Nephron (organoid): Measurements from ENCODE around the gene SLC15A4.

Experiments used
- H3K27ac Mint-ChIP-seq, 3 experiments: 2 replicates each; pipeline ENCODE4 v1.8.0; 2020; ENCODE audit warnings: mixed read lengths in 3 of 3, mild to moderate bottlenecking in 2 of 3, moderate library complexity in 1 of 3
- H3K27me3 Mint-ChIP-seq: 2 replicates; pipeline ENCODE4 v1.8.0; 2021; ENCODE audit warnings: low read depth, mild to moderate bottlenecking, moderate library complexity, mixed read lengths
- H3K36me3 Mint-ChIP-seq: 2 replicates; pipeline ENCODE4 v1.8.0; 2020; ENCODE audit warnings: low read depth, mixed read lengths
- H3K4me1 Mint-ChIP-seq: 2 replicates; pipeline ENCODE4 v1.8.0; 2020; ENCODE audit warnings: mixed read lengths
- H3K4me3 Mint-ChIP-seq, 3 experiments: 2 replicates each; pipeline ENCODE4 v1.8.0; 2020; ENCODE audit warnings: mild to moderate bottlenecking in 3 of 3, mixed read lengths in 3 of 3, moderate library complexity in 2 of 3
- H3K9me3 Mint-ChIP-seq: 2 replicates; pipeline ENCODE4 v1.8.0; 2020; ENCODE audit warnings: mixed read lengths
- TF ChIP-seq, protein P1 (sequence below), 3 experiments: fragments of 200-600 bp; sonication (generic); IDR thresholded peaks; one replicate each; pipeline ENCODE4 v1.5.0; 2021; ENCODE audit warnings: antibody characterized with exemption in 3 of 3; ENCODE audit not compliant: unreplicated experiment in 3 of 3

SLC15A4 gene

DNA sequence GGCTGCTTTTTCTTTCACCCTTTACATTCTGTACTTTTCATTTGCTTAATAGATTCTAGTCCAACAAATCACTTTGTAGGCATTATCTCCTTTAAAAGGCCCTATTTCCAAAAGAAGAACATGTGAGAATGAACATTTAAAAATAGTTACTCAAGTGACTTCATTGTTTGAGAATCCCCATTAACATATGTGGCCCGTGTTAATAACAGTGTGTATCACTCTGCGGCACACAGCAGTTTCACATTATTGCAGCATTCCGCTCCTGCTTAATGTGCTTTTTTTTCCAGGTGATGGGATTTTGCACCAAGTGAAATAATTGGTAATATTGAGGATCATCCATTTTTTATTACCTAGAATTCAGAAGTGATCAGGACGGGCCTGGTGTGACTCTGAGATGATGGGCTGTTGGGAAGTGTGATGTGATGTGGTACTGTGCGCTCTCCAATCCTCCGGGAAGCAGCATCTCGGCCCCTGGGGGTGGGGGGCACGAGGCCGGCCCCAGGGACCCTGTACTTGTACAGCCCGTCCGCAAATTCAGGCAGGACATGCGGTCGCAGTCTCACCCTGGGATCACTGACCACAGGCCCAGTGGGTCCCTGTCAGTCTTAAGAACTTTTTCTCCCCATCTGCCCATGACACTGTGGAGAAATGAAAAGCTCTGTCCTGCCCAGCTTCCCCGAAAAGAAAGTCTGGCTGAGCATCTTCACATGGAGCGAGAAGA, 32.9 kb downstream of the SLC15A4 start:
- H3K4me1 Mint-ChIP-seq = peaks cover 8% of the 10 kb centered on the region
- no peak overlapping the region for H3K27ac Mint-ChIP-seq
- H3K9me3 Mint-ChIP-seq = no peaks in the 10 kb centered on the region
- H3K36me3 Mint-ChIP-seq = peaks cover 54% of the 10 kb centered on the region
- H3K27me3 Mint-ChIP-seq = no peaks in the 10 kb centered on the region
- TF ChIP-seq, protein P1, sequence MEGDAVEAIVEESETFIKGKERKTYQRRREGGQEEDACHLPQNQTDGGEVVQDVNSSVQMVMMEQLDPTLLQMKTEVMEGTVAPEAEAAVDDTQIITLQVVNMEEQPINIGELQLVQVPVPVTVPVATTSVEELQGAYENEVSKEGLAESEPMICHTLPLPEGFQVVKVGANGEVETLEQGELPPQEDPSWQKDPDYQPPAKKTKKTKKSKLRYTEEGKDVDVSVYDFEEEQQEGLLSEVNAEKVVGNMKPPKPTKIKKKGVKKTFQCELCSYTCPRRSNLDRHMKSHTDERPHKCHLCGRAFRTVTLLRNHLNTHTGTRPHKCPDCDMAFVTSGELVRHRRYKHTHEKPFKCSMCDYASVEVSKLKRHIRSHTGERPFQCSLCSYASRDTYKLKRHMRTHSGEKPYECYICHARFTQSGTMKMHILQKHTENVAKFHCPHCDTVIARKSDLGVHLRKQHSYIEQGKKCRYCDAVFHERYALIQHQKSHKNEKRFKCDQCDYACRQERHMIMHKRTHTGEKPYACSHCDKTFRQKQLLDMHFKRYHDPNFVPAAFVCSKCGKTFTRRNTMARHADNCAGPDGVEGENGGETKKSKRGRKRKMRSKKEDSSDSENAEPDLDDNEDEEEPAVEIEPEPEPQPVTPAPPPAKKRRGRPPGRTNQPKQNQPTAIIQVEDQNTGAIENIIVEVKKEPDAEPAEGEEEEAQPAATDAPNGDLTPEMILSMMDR (IDR thresholded peaks at IDR 0.05; ENCODE audit: unreplicated experiment in 3 of 3) = no peak
- no peak overlapping the region for H3K4me3 Mint-ChIP-seq

DNA sequence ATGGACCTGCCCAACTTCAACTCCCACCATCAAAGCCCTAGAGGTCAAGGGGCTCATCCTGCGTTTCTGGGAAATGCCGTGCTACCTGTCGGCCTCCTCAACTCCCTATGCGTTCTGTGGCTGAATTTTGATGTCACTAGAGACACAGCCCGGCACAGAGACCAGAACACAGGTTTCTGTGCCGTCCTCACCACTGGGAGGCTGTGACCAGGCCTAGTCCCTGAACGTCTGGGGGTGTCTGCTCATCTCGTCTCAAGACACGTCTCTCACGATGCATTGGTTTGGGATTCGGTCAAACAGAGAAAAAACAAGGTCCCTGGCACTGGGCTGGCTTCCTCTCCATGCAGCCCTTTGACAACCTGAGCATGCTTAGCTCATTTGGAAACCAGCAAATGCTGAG, 33.5 kb downstream of the SLC15A4 start:
- Mint-ChIP-seq H3K9me3 (no peaks in the 10 kb centered on the region), H3K27me3 (no peaks in the 10 kb centered on the region), H3K36me3 (peaks cover 48% of the 10 kb centered on the region), H3K4me1 (peaks cover 8% of the 10 kb centered on the region), H3K4me3 (no peak overlapping the region), H3K27ac (no peak overlapping the region)
- TF ChIP-seq, protein P1 (IDR thresholded peaks at IDR 0.05; ENCODE audit: unreplicated experiment in 3 of 3) = no peak

DNA sequence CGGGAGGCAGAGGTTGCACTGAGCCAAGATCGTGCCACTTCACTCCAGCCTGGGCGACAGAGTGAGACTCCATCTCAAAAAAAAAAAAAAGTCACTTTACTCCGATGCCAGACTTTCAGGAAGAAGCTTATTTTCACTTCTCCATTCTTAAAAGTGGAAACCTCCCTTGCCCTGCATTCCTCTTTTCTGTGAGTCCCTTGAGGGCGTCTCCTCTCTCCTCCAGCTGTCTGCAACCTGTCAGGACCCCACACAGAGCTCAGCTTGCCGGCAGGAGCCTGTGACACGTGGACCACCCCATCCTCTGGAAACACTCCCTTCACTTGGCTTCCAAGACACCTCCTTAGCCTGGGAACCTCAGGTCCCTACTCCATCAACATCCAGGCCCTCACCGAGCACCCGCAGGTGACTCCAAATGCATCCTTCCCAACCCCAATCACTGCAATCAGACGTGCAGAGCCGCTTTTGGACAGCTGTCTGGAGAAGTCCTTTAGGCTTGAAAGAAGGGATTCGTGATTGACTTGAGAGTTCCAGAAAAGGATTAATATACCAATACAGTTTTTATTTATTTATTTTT, 34.3 kb downstream of the SLC15A4 start:
- no peak overlapping the region for H3K27ac Mint-ChIP-seq
- no peaks in the 10 kb centered on the region for H3K9me3 Mint-ChIP-seq
- H3K4me3 Mint-ChIP-seq = no peak overlapping the region
- H3K4me1 Mint-ChIP-seq = peaks cover 7% of the 10 kb centered on the region
- TF ChIP-seq, protein P1 (IDR thresholded peaks at IDR 0.05; ENCODE audit: unreplicated experiment in 3 of 3) = no peak
- H3K36me3 Mint-ChIP-seq = peaks cover 40% of the 10 kb centered on the region
- no peaks in the 10 kb centered on the region for H3K27me3 Mint-ChIP-seq

DNA sequence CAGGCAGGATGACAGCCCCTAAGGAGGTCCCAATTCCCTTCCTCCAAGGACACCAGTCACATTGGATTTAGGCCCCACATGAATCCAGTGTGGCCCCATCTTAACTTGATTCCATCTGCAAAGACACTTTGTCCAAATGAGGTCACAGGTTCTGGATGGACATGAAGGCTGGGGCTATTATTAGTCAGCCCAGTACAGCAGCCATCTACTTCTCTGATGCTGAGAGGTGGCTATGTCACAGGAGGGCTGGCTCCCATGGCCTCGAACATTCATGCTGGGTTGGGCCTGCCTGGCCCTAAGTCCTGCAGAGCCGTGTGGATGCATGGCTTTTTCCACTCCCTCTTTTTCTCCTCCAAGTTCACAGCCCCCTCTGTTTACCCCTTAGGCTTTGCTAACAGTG, 35.9 kb downstream of the SLC15A4 start:
- no peak overlapping the region for H3K4me3 Mint-ChIP-seq
- peaks cover 4% of the 10 kb centered on the region for H3K9me3 Mint-ChIP-seq
- TF ChIP-seq, protein P1 (IDR thresholded peaks at IDR 0.05; ENCODE audit: unreplicated experiment in 3 of 3) = no peak

DNA sequence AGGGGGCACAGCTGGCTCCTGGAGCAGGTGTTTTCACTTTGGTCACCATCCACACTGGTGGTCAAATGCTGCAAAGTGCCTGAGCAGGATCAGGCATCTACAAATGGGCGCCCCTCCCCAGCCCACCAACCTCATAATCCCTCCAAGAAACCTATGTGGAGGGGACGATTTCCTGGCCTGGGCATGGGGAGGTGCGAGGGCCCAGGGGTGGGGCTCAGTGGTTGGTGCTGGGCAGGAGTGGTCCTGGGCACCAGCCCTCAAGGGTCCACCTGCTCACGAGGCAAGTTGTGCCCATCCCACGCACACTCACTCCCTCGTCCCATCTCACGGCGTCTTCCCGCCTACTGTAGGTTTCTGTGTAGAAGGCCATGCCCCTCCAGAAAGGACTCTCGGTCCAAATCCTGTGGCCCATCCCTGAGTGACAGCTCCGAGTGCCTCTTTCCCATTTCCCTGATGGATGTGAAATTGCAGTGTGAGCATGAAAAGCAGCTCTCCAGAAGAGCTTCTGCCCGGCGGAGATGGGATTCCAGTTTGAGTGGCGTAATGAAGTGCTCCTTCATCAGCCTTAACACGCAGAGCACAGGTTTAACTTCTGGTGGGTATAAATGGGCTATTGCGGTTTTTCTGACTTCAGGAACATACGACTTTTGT, 36.9 kb downstream of the SLC15A4 start:
- H3K36me3 Mint-ChIP-seq = peaks cover 14% of the 10 kb centered on the region
- peaks cover 9% of the 10 kb centered on the region for H3K9me3 Mint-ChIP-seq
- peaks cover 4% of the 10 kb centered on the region for H3K27me3 Mint-ChIP-seq
- no peak overlapping the region for H3K4me3 Mint-ChIP-seq
- TF ChIP-seq, protein P1 (IDR thresholded peaks at IDR 0.05; ENCODE audit: unreplicated experiment in 3 of 3) = no peak
- peaks cover 13% of the 10 kb centered on the region for H3K4me1 Mint-ChIP-seq
- no peak overlapping the region for H3K27ac Mint-ChIP-seq

More for the DNA sequence above, 35.9 kb downstream of the SLC15A4 start:
- peaks cover 13% of the 10 kb centered on the region for H3K4me1 Mint-ChIP-seq
- H3K27ac Mint-ChIP-seq = no peak overlapping the region
- H3K27me3 Mint-ChIP-seq = peaks cover 4% of the 10 kb centered on the region
- peaks cover 24% of the 10 kb centered on the region for H3K36me3 Mint-ChIP-seq
